Esophagus squamous epithelium (tissue), 5 donors: ENCODE measurements around the gene CDAN1. TPM values are rescaled to one million over a fixed set of nuclear protein-coding genes. Genes with fewer than 3 reads are reported as not detected.
A peak's percentile ranks its signal among the peaks of the same experiment; 100 is the strongest.
"Not testable (repeated sequence)": the region's sequence is repeated elsewhere in the genome, so short reads cannot be mapped to it uniquely, and the experiment has no call there.

Experiments used
- DNase-seq: peaks from one replicate; lab custom pipeline; 2025; lab: John Stamatoyannopoulos, UW
- H3K27ac ChIP-seq, 4 donors: fragments of 200-600 bp; sonication (generic); one replicate each; pipeline ENCODE4 v1.5.1; 2016 to 2019; ENCODE audit warnings: mild to moderate bottlenecking in 1 of 4
- H3K27me3 ChIP-seq, 4 donors: fragments of 200-600 bp; sonication (generic); 1 replicate in 3 of 4; 2 replicates in 1 of 4; pipeline versions ENCODE4 v1.5.1 to v1.6.0; 2017 to 2021; ENCODE audit warnings: antibody characterized with exemption in 1 of 4
- H3K36me3 ChIP-seq, 3 donors: fragments of 200-600 bp; sonication (generic); one replicate each; pipeline ENCODE4 v1.5.1; 2016 to 2019
- H3K4me1 ChIP-seq, 3 donors: fragments of 200-600 bp; sonication (generic); one replicate each; pipeline ENCODE4 v1.5.1; 2017 to 2019
- H3K4me3 ChIP-seq, 4 donors: fragments of 200-600 bp; sonication (generic); 1 replicate in 3 of 4; 2 replicates in 1 of 4; pipeline ENCODE4 v1.5.1; 2016 to 2019; ENCODE audit warnings: mild to moderate bottlenecking in 2 of 4, moderate library complexity in 1 of 4
- H3K9me3 ChIP-seq, 3 donors: fragments of 200-600 bp; sonication (generic); one replicate each; pipeline ENCODE4 v1.5.1; 2016 to 2019
- POLR2A ChIP-seq, 4 donors: fragments of 450-650 bp; IDR thresholded peaks; one replicate each; pipeline ENCODE4 v1.6.1; 2017; ENCODE audit warnings: antibody characterized with exemption in 4 of 4, mild to moderate bottlenecking in 4 of 4, moderate library complexity in 3 of 4
- WGBS, 2 donors: methylation state at CpG; one replicate each; pipeline ENCODE4 v1.1.5; 2018; 5-methylcytosine and 5-hydroxymethylcytosine counted together
- intact Hi-C: fragments of 100-400 bp; cut with DNase I; formaldehyde crosslinking; loops from one replicate; pipeline ENCODE4 v1.15.0; 2022
- total RNA-seq, 4 donors: library from RNA; depleted of rRNA; stranded (reverse); fragments of >200 nt; gene quantifications; one replicate each; pipeline ENCODE4 v1.1.0, GENCODE V29; 2016
- TF ChIP-seq, protein P1 (sequence below), 6 experiments: fragments of 450-650 bp in 4 of 6; fragments of 200-600 bp in 2 of 6; sonication (generic) in 2 of 6; IDR thresholded peaks; one replicate each; pipeline ENCODE4 v1.5.1; 2016 to 2019; ENCODE audit warnings: antibody characterized with exemption in 6 of 6, mild to moderate bottlenecking in 4 of 6, moderate library complexity in 4 of 6
- donor health status: DM: yes; HTN: yes; CAD: no.

Gene CDAN1
- total RNA-seq, 4 donors from 2014 or later: 7.8 to 9.7 (median 8.6) TPM

DNA sequence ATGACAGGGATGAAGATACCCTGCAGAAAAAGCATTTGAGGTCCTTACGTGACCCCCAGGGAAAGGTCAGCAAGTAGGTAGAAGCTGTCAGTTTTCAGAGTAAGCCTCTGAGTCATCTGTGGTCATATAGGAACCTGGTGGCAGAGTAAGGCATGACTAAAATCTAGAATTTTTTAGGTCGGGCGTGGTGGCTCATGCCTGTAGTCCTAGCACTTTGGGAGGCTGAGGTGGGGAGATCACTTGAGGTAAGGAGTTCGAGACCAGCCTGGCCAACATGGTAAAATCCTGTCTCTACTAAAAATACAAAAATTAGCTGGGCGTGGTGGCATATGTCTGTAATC lies 56.8 kb downstream of the CDAN1 start:
- peaks cover 0 to 94% (median 17%) of the 10 kb centered on the region in 3 donors for H3K36me3 ChIP-seq
- H3K4me3 ChIP-seq, intact Hi-C loops, H3K27me3 ChIP-seq, DNase-seq, H3K9me3 ChIP-seq: not testable (repeated sequence)
- H3K4me1 ChIP-seq: peaks cover 0 to 24% (median 5%) of the 10 kb centered on the region in 3 donors
- H3K27ac ChIP-seq: peak overlapping the region in 3 of 4 donors; percentile 5 to 42 (median 22)
- WGBS, 2 donors: 49 to 61% methylated on average over 5 of the region's 5 CpGs
- TF ChIP-seq, protein P1, sequence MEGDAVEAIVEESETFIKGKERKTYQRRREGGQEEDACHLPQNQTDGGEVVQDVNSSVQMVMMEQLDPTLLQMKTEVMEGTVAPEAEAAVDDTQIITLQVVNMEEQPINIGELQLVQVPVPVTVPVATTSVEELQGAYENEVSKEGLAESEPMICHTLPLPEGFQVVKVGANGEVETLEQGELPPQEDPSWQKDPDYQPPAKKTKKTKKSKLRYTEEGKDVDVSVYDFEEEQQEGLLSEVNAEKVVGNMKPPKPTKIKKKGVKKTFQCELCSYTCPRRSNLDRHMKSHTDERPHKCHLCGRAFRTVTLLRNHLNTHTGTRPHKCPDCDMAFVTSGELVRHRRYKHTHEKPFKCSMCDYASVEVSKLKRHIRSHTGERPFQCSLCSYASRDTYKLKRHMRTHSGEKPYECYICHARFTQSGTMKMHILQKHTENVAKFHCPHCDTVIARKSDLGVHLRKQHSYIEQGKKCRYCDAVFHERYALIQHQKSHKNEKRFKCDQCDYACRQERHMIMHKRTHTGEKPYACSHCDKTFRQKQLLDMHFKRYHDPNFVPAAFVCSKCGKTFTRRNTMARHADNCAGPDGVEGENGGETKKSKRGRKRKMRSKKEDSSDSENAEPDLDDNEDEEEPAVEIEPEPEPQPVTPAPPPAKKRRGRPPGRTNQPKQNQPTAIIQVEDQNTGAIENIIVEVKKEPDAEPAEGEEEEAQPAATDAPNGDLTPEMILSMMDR (IDR thresholded peaks at IDR 0.05): peak in 1 of 6 experiments; percentile 40

- intact Hi-C loops: no loop called here
- H3K4me3 ChIP-seq: no peak overlapping the region
- H3K27me3 ChIP-seq: no peaks in the 10 kb centered on the region
- 42 to 71% methylated on average over 7 of the region's 7 CpGs for WGBS, 2 donors
- TF ChIP-seq POLR2A (IDR thresholded peaks at IDR 0.05): no peak
- TF ChIP-seq, protein P1 (IDR thresholded peaks at IDR 0.05): no peak
- H3K4me1 ChIP-seq: peaks cover 0 to 24% (median 5%) of the 10 kb centered on the region in 3 donors
- no peak for DNase-seq
- peaks cover 0 to 94% (median 17%) of the 10 kb centered on the region in 3 donors for H3K36me3 ChIP-seq
- H3K9me3 ChIP-seq: no peaks in the 10 kb centered on the region
- peak overlapping the region in 3 of 4 donors; percentile 5 to 42 (median 22) for H3K27ac ChIP-seq
Measured at GRCh38 chr15:42679285-42680141, 57.4 kb downstream of the CDAN1 start.

GRCh38 chr15:42675021-42675420 lies 61.9 kb downstream of the CDAN1 start:
- Histone ChIP-seq H3K9me3 (no peaks in the 10 kb centered on the region), H3K36me3 (peaks cover 0 to 84% (median 5%) of the 10 kb centered on the region in 3 donors), H3K27ac (no peak overlapping the region), H3K4me3 (no peak overlapping the region), H3K4me1 (peaks cover 0 to 20% (median 5%) of the 10 kb centered on the region in 3 donors), H3K27me3 (no peaks in the 10 kb centered on the region)
- TF ChIP-seq POLR2A (IDR thresholded peaks at IDR 0.05): no peak
- TF ChIP-seq, protein P1 (IDR thresholded peaks at IDR 0.05): no peak
- no peak for DNase-seq
- intact Hi-C loops: no loop called here
- WGBS, 2 donors: 93 to 96% methylated on average over 1 of the region's 1 CpG

GRCh38 chr15:42674472-42674871 lies 62.5 kb downstream of the CDAN1 start:
- 85 to 93% methylated on average over 3 to 6 of the region's 6 CpGs for WGBS, 2 donors
- TF ChIP-seq POLR2A (IDR thresholded peaks at IDR 0.05): no peak
- TF ChIP-seq, protein P1 (IDR thresholded peaks at IDR 0.05): no peak
- Histone ChIP-seq H3K9me3 (no peaks in the 10 kb centered on the region), H3K27me3 (no peaks in the 10 kb centered on the region), H3K27ac (no peak overlapping the region), H3K4me1 (peaks cover 0 to 15% (median 5%) of the 10 kb centered on the region in 3 donors), H3K4me3 (no peak overlapping the region), H3K36me3 (peaks cover 0 to 84% (median 5%) of the 10 kb centered on the region in 3 donors)
- no peak for DNase-seq
- intact Hi-C loops: no loop called here

Other genes starting within 250 kb of the CDAN1 start
- 10 to 100 TPM; 16.0 to 65.0 (median 33.8) TPM for gene ZNF106, start 246.0 kb downstream of the CDAN1 start, total RNA-seq
- 10 to 100 TPM; 30.9 to 59.3 (median 40.1) TPM for gene SNAP23, start 241.5 kb downstream of the CDAN1 start, total RNA-seq
- gene LRRC57, start 188.3 kb downstream of the CDAN1 start, total RNA-seq: 10 to 100 TPM; 10.5 to 13.0 (median 11.7) TPM
- 10 to 100 TPM in 3 of 4 donors, 1 to 10 TPM in 1; 6.6 to 28.5 (median 16.7) TPM for gene HAUS2, start 188.3 kb downstream of the CDAN1 start, total RNA-seq
- gene STARD9, start 161.5 kb downstream of the CDAN1 start, total RNA-seq: 10 to 100 TPM in 1 of 4 donors, 1 to 10 TPM in 3; 1.4 to 14.5 (median 2.3) TPM
- 10 to 100 TPM in 1 of 4 donors, 1 to 10 TPM in 3; 5.8 to 11.8 (median 6.8) TPM for gene TTBK2, start 183.7 kb upstream of the CDAN1 start, total RNA-seq